ENCODE measurements around the gene RBM33. TPM values are rescaled to one million over a fixed set of nuclear protein-coding genes. Genes with fewer than 3 reads are reported as not detected.

Gene RBM33
- total RNA-seq, 1 donor from 2014 or later: 50.5 TPM

DNA sequence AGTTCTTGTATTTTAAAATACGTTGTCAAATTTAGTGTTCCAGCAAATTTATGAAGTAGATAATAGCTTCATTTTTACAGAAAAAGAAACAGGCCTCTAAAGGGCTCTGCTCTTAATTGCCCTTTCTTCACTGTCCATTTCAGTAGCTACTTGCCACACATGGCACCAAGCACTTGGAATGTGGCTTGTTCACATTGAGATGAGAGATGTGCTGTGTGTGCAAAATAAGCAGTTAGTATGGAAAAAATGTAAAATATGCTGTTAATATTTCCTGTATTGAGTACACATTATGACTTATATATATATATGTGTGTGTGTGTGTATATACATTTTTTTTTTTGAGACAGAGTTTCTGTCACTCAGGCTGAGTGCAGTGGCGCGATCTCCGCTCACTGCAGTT, 19.5 kb downstream of the RBM33 start:
- Mint-ChIP-seq H3K9me3 (ENCODE audit: unreplicated experiment) (no peaks in the 10 kb centered on the region), H3K36me3 (ENCODE audit: low read depth, unreplicated experiment) (peaks cover 9% of the 10 kb centered on the region), H3K27ac (ENCODE audit: unreplicated experiment) (no peak overlapping the region), H3K4me3 (ENCODE audit: unreplicated experiment) (no peak overlapping the region), H3K4me1 (ENCODE audit: low read depth, unreplicated experiment) (peaks cover 45% of the 10 kb centered on the region), H3K27me3 (ENCODE audit: low read depth, unreplicated experiment) (no peaks in the 10 kb centered on the region)
- no peaks in the 10 kb centered on the region for H3K9me3 ChIP-seq (ENCODE audit: insufficient read depth, low read depth, low read length)
- H3K27me3 ChIP-seq (ENCODE audit: insufficient read depth, low read length): no peaks in the 10 kb centered on the region
- H3K4me3 ChIP-seq (ENCODE audit: insufficient read depth, low read depth, low read length): no peak overlapping the region
- peaks cover 15% of the 10 kb centered on the region for H3K4me1 ChIP-seq (ENCODE audit: insufficient read depth, low read length)
- no peaks in the 10 kb centered on the region for H3K36me3 ChIP-seq (ENCODE audit: insufficient read depth, low read length)
- no peak overlapping the region for H3K9ac ChIP-seq (ENCODE audit: low read length)
- peaks cover 86% of the 10 kb centered on the region for H4K20me1 ChIP-seq (ENCODE audit: insufficient read depth, low read length)
- H3K27ac ChIP-seq (ENCODE audit: low read depth, low read length): no peak overlapping the region
- DNase-seq (ENCODE audit: low read depth) (no peak), FAIRE-seq (no peak)
- no peak overlapping the region for H3K4me2 ChIP-seq (ENCODE audit: low read length)
- TF ChIP-seq, protein P1, sequence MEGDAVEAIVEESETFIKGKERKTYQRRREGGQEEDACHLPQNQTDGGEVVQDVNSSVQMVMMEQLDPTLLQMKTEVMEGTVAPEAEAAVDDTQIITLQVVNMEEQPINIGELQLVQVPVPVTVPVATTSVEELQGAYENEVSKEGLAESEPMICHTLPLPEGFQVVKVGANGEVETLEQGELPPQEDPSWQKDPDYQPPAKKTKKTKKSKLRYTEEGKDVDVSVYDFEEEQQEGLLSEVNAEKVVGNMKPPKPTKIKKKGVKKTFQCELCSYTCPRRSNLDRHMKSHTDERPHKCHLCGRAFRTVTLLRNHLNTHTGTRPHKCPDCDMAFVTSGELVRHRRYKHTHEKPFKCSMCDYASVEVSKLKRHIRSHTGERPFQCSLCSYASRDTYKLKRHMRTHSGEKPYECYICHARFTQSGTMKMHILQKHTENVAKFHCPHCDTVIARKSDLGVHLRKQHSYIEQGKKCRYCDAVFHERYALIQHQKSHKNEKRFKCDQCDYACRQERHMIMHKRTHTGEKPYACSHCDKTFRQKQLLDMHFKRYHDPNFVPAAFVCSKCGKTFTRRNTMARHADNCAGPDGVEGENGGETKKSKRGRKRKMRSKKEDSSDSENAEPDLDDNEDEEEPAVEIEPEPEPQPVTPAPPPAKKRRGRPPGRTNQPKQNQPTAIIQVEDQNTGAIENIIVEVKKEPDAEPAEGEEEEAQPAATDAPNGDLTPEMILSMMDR (IDR thresholded peaks at IDR 0.05; ENCODE audit: insufficient read depth, low read depth, low read length): no peak
- TF ChIP-seq EZH2 (IDR thresholded peaks at IDR 0.05; ENCODE audit: insufficient read depth, low read length): no peak
- H2AFZ ChIP-seq (ENCODE audit: low read depth, low read length): no peak overlapping the region
- H3K79me2 ChIP-seq (ENCODE audit: insufficient read depth, low read length): peaks cover 95% of the 10 kb centered on the region

DNA sequence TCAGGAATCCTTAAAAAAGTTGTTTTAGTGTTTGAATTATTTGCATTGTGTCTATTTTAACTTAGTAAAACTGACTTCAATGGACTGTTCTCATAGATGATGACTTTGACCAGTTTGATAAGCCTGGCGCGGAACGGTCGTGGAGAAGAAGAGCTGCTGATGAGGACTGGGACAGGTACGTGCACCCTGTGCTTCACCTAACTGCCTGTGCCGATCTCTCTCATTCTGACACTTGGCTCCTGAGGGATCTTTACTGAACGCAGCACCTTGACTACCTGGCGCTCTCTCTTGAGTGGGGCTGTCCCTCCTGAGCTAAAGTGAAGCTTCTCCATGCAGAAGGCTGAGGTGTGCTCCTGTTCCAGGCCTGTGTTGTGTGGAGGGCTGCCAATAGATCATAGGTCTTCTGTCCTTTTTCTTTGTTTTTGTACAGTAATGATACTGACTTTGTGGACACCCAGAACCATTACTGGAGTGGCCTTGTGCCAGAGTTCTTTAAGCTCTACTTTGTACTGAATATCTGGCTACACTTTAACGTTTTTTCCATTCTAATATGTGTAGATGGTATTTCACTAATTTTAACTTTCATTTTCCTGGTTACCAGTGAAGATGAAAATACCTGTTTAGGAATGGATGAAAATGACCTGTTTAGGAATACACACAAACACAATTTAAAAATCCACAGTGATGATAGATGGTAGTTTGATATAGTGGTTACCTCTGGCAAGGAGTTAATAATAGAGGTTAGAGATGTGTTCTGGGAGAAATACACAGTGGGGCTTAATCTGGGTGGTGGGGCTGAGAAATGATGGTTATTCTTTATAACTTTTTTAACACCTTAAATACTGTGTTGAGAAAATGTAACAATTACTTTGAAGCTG, 20.9 kb downstream of the RBM33 start:
- H3K4me1 Mint-ChIP-seq (ENCODE audit: low read depth, unreplicated experiment): peaks cover 46% of the 10 kb centered on the region
- peaks cover 88% of the 10 kb centered on the region for H4K20me1 ChIP-seq (ENCODE audit: insufficient read depth, low read length)

More for the DNA sequence above, 20.9 kb downstream of the RBM33 start:
- Mint-ChIP-seq H3K36me3 (ENCODE audit: low read depth, unreplicated experiment) (peaks cover 8% of the 10 kb centered on the region), H3K4me3 (ENCODE audit: unreplicated experiment) (peak overlapping the region; percentile 10), H3K27me3 (ENCODE audit: low read depth, unreplicated experiment) (no peaks in the 10 kb centered on the region), H3K9me3 (ENCODE audit: unreplicated experiment) (no peaks in the 10 kb centered on the region), H3K27ac (ENCODE audit: unreplicated experiment) (peak overlapping the region; percentile 94)
- H3K79me2 ChIP-seq (ENCODE audit: insufficient read depth, low read length): peaks cover 95% of the 10 kb centered on the region
- no peaks in the 10 kb centered on the region for H3K27me3 ChIP-seq (ENCODE audit: insufficient read depth, low read length)
- H3K36me3 ChIP-seq (ENCODE audit: insufficient read depth, low read length): no peaks in the 10 kb centered on the region
- no peak for FAIRE-seq
- H3K4me3 ChIP-seq (ENCODE audit: insufficient read depth, low read depth, low read length): no peak overlapping the region
- TF ChIP-seq EZH2 (IDR thresholded peaks at IDR 0.05; ENCODE audit: insufficient read depth, low read length): no peak
- TF ChIP-seq, protein P1 (IDR thresholded peaks at IDR 0.05; ENCODE audit: insufficient read depth, low read depth, low read length): no peak
- peaks cover 18% of the 10 kb centered on the region for H3K4me1 ChIP-seq (ENCODE audit: insufficient read depth, low read length)
- DNase-seq (ENCODE audit: low read depth): peak; percentile 17
- peak overlapping the region; percentile 73 for H3K4me2 ChIP-seq (ENCODE audit: low read length)
- H3K9me3 ChIP-seq (ENCODE audit: insufficient read depth, low read depth, low read length): no peaks in the 10 kb centered on the region
- no peak overlapping the region for H2AFZ ChIP-seq (ENCODE audit: low read depth, low read length)
- H3K27ac ChIP-seq (ENCODE audit: low read depth, low read length): peak overlapping the region; percentile 85
- peak overlapping the region; percentile 58 for H3K9ac ChIP-seq (ENCODE audit: low read length)
